Measurements from ENCODE around the gene OR1L6.

Gene OR1L6

GRCh38 chr9:122742003-122742402 lies at the start of gene OR1L6:
OR1L6 (plus strand) TSS chr9:122742303; CDS start chr9:122749848, 7,545 bp downstream.
- no peak for DNase-seq (ENCODE audit: low read depth in 2 of 2)

GRCh38 chr9:122695696-122696095 lies 46.4 kb upstream of the OR1L6 start:
- DNase-seq (ENCODE audit: low read depth in 2 of 2): no peak

GRCh38 chr9:122718038-122718437 lies 24.1 kb upstream of the OR1L6 start:
- DNase-seq (ENCODE audit: low read depth in 2 of 2): no peak

GRCh38 chr9:122719218-122719617 lies 22.9 kb upstream of the OR1L6 start:
- no peak for DNase-seq (ENCODE audit: low read depth in 2 of 2)

GRCh38 chr9:122723690-122724089 lies 18.4 kb upstream of the OR1L6 start, which contains the start of gene OR1L4:
OR1L4 (plus strand) TSS chr9:122723990; CDS start chr9:122723990, 0 bp downstream.
- no peak for DNase-seq (ENCODE audit: low read depth in 2 of 2)

GRCh38 chr9:122754825-122755224 lies 12.7 kb downstream of the OR1L6 start:
- no peak for DNase-seq (ENCODE audit: low read depth in 2 of 2)

- DNase-seq (ENCODE audit: low read depth in 2 of 2): no peak
Observed at GRCh38 chr9:122767817-122768216, 25.7 kb downstream of the OR1L6 start.

GRCh38 chr9:122777052-122777451 lies 34.9 kb downstream of the OR1L6 start:
- DNase-seq (ENCODE audit: low read depth in 2 of 2): no peak

GRCh38 chr9:122777935-122778627 lies 36.0 kb downstream of the OR1L6 start:
- DNase-seq (ENCODE audit: low read depth in 2 of 2): no peak

- no peak for DNase-seq (ENCODE audit: low read depth in 2 of 2)
Observed at GRCh38 chr9:122779181-122779580, 37.1 kb downstream of the OR1L6 start.

- DNase-seq (ENCODE audit: low read depth in 2 of 2): no peak
Observed at GRCh38 chr9:122780026-122780425, 37.9 kb downstream of the OR1L6 start.

GRCh38 chr9:122781671-122782070 lies 39.6 kb downstream of the OR1L6 start:
- DNase-seq (ENCODE audit: low read depth in 2 of 2): no peak

- no peak for DNase-seq (ENCODE audit: low read depth in 2 of 2)
Observed at GRCh38 chr9:122785269-122785668, 43.2 kb downstream of the OR1L6 start.

- no peak for DNase-seq (ENCODE audit: low read depth in 2 of 2)
Observed at GRCh38 chr9:122786338-122786737, 44.2 kb downstream of the OR1L6 start.

- DNase-seq (ENCODE audit: low read depth in 2 of 2): no peak
Observed at GRCh38 chr9:122788831-122789230, 46.7 kb downstream of the OR1L6 start, which contains the start of gene OR5C1. OR5C1 (plus strand) TSS chr9:122788933; CDS start chr9:122788933, 0 bp downstream.

GRCh38 chr9:122789256-122790046 lies 47.3 kb downstream of the OR1L6 start:
- DNase-seq (ENCODE audit: low read depth in 2 of 2): no peak

GRCh38 chr9:122791872-122792669 lies 50.0 kb downstream of the OR1L6 start:
- DNase-seq (ENCODE audit: low read depth in 2 of 2): no peak

GRCh38 chr9:122797316-122798063 lies 55.4 kb downstream of the OR1L6 start:
- no peak for DNase-seq (ENCODE audit: low read depth in 2 of 2)

Measured in stimulated activated CD8-positive, alpha-beta memory T cell treated with anti-CD3 and anti-CD28 coated beads, Interleukin-15, amount 100 ng/mL, for 4 hours (primary cell).